ENCODE data around the gene PIK3CD. TPM values are rescaled to one million over a fixed set of nuclear protein-coding genes. Genes with fewer than 3 reads are reported as not detected.

Gene PIK3CD
- polyA plus RNA-seq, 1 of the 3 experiments (the other 2 are of a cell fraction), result 6.0 TPM

- Histone ChIP-seq H3K4me2 (no peak overlapping the region), H3K9me2 (no peaks in the 10 kb centered on the region), H3F3A (replicated peaks; ENCODE audit: insufficient read depth) (no peaks in the 10 kb centered on the region), H4K20me1 (ENCODE audit: insufficient read depth) (no peaks in the 10 kb centered on the region), H3K79me2 (ENCODE audit: insufficient read depth) (no peaks in the 10 kb centered on the region), H3K4me1 (ENCODE audit: control insufficient read depth in 1 of 2, insufficient read depth in 2 of 2, low read depth in 1 of 2, low read length in 1 of 2) (no peaks in the 10 kb centered on the region), H3K27ac (ENCODE audit: low read depth in 2 of 2, low read length in 1 of 2) (no peak overlapping the region), H2AFZ (ENCODE audit: low read depth) (no peak overlapping the region), H3K9ac (no peak overlapping the region), H3K36me3 (replicated peaks in 1 of 2; ENCODE audit: control insufficient read depth in 1 of 2, insufficient read depth in 2 of 2, low read length in 1 of 2) (no peaks in the 10 kb centered on the region), H3K9me3 (no peaks in the 10 kb centered on the region), H3K27me3 (ENCODE audit: insufficient read depth) (no peaks in the 10 kb centered on the region; the same call in 1 of the 2 replicates), H3K4me3 (ENCODE audit: low read depth in 2 of 2, low read length in 1 of 2) (no peak overlapping the region)
- 52% methylated on average over 5 of the region's 5 CpGs for WGBS (ENCODE audit: low lambda C conversion rate)
- POLR2A ChIA-PET, result interaction anchor here (0.6 kb wide), 1 partner anchor 47 kb away, joined by 4 read pairs; no protein-coding TSS in a partner anchor
- CTCF ChIA-PET, result interaction anchor here (1.4 kb wide), 1 partner anchor 32 kb away, joined by 7 read pairs; no protein-coding TSS in a partner anchor
- no peak for TF ChIP-seq TAF1 (IDR thresholded peaks at IDR 0.05; ENCODE audit: borderline replicate concordance, low read depth, low read length)
- no peak for TF ChIP-seq EZH2phosphoT487 (IDR thresholded peaks at IDR 0.05; ENCODE audit: borderline replicate concordance, low read depth)
- TF ChIP-seq FOXJ3 (CRISPR knock-in tag; IDR thresholded peaks at IDR 0.05), result no peak
- TF ChIP-seq, protein P1, sequence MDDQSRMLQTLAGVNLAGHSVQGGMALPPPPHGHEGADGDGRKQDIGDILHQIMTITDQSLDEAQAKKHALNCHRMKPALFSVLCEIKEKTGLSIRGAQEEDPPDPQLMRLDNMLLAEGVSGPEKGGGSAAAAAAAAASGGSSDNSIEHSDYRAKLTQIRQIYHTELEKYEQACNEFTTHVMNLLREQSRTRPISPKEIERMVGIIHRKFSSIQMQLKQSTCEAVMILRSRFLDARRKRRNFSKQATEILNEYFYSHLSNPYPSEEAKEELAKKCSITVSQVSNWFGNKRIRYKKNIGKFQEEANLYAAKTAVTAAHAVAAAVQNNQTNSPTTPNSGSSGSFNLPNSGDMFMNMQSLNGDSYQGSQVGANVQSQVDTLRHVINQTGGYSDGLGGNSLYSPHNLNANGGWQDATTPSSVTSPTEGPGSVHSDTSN (IDR thresholded peaks at IDR 0.05), result no peak
- TF ChIP-seq EP300 (IDR thresholded peaks at IDR 0.05; ENCODE audit: borderline replicate concordance in 1 of 2, low read depth in 1 of 2, low read length in 1 of 2), result no peak
- TF ChIP-seq YY1 (IDR thresholded peaks at IDR 0.05; ENCODE audit: low read depth), result no peak
- TF ChIP-seq TEAD4 (IDR thresholded peaks at IDR 0.05; ENCODE audit: borderline replicate concordance, insufficient read depth), result no peak
- no peak for DNase-seq
Measured at GRCh38 chr1:9659328-9659727, 7.8 kb downstream of the PIK3CD start.

DNA sequence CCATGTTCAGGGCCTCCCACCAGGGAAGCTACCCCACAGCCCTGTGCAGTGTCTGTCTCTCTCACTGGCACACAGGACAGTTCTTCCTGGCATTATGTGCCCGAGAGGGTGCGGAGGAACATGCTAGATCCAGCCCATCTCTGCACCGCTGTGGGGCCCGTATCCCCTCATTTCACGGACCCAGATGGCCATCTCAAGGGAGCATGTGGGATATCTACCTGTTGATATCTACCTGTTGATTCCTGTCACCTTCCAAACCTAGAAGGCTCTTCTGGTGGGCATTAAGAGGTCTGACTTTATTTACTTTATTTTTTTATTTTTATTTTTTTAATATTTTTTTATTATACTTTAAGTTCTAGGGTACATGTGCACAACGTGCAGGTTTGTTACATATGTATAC lies 11.7 kb downstream of the PIK3CD start:
- Histone ChIP-seq H3K4me1 (ENCODE audit: control insufficient read depth in 1 of 2, insufficient read depth in 2 of 2, low read depth in 1 of 2, low read length in 1 of 2) (no peaks in the 10 kb centered on the region), H3K4me2 (no peak overlapping the region), H3K27ac (ENCODE audit: low read depth in 2 of 2, low read length in 1 of 2) (no peak overlapping the region), H4K20me1 (ENCODE audit: insufficient read depth) (no peaks in the 10 kb centered on the region), H3K79me2 (ENCODE audit: insufficient read depth) (no peaks in the 10 kb centered on the region), H3K9me3 (no peaks in the 10 kb centered on the region), H3F3A (replicated peaks; ENCODE audit: insufficient read depth) (no peaks in the 10 kb centered on the region), H3K4me3 (ENCODE audit: low read depth in 2 of 2, low read length in 1 of 2) (no peak overlapping the region), H3K9ac (no peak overlapping the region), H2AFZ (ENCODE audit: low read depth) (no peak overlapping the region), H3K9me2 (no peaks in the 10 kb centered on the region), H3K36me3 (replicated peaks in 1 of 2; ENCODE audit: control insufficient read depth in 1 of 2, insufficient read depth in 2 of 2, low read length in 1 of 2) (no peaks in the 10 kb centered on the region), H3K27me3 (ENCODE audit: insufficient read depth) (no peaks in the 10 kb centered on the region; the same call in 1 of the 2 replicates)
- POLR2A ChIA-PET, result no interaction called here
- TF ChIP-seq NRF1 (IDR thresholded peaks at IDR 0.05; ENCODE audit: low read depth, low read length) (no peak), TEAD4 (IDR thresholded peaks at IDR 0.05; ENCODE audit: borderline replicate concordance, insufficient read depth) (no peak), REST (IDR thresholded peaks at IDR 0.05; ENCODE audit: low read depth, low read length) (no peak), GABPA (IDR thresholded peaks at IDR 0.05; ENCODE audit: low read depth) (no peak), YY1 (IDR thresholded peaks at IDR 0.05; ENCODE audit: low read depth) (no peak), TAF1 (IDR thresholded peaks at IDR 0.05; ENCODE audit: borderline replicate concordance, low read depth, low read length) (no peak), EP300 (IDR thresholded peaks at IDR 0.05; ENCODE audit: borderline replicate concordance in 1 of 2, low read depth in 1 of 2, low read length in 1 of 2) (no peak)
- TF ChIP-seq, protein P2, sequence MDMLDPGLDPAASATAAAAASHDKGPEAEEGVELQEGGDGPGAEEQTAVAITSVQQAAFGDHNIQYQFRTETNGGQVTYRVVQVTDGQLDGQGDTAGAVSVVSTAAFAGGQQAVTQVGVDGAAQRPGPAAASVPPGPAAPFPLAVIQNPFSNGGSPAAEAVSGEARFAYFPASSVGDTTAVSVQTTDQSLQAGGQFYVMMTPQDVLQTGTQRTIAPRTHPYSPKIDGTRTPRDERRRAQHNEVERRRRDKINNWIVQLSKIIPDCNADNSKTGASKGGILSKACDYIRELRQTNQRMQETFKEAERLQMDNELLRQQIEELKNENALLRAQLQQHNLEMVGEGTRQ (IDR thresholded peaks at IDR 0.05; ENCODE audit: borderline replicate concordance, low read depth, low read length), result no peak
- DNase-seq, result no peak
- 37% methylated on average over 5 of the region's 6 CpGs for WGBS (ENCODE audit: low lambda C conversion rate)
- CTCF ChIA-PET, result no interaction called here

Measured in SK-N-SH (cell line).